Left ventricle myocardium inferior (tissue), 1 donor: ENCODE results near the gene THEMIS. TPM values are rescaled to one million over a fixed set of nuclear protein-coding genes. Genes with fewer than 3 reads are reported as not detected.

Experiments
- DNase-seq: peaks from one replicate; pipeline ENCODE4 v3.0.0-alpha.2; 2020
- H3K27ac ChIP-seq: fragments of 200-600 bp; replicated peaks from 2 replicates; pipeline ENCODE4 v1.8.0; 2021
- H3K27me3 ChIP-seq: fragments of 200-600 bp; 2 replicates; pipeline ENCODE4 v1.8.0; 2021; ENCODE audit warnings: low read depth
- H3K36me3 ChIP-seq: fragments of 200-600 bp; 2 replicates; pipeline ENCODE4 v1.8.0; 2021
- H3K4me1 ChIP-seq: fragments of 200-600 bp; 2 replicates; pipeline ENCODE4 v1.8.0; 2021
- H3K4me3 ChIP-seq: fragments of 200-600 bp; 2 replicates; pipeline ENCODE4 v1.8.0; 2021; ENCODE audit warnings: mild to moderate bottlenecking, moderate library complexity
- H3K9me3 ChIP-seq: fragments of 200-600 bp; replicated peaks from 2 replicates; pipeline ENCODE4 v1.8.0; 2021
- CTCF ChIP-seq: fragments of 200-600 bp; IDR thresholded peaks from 2 replicates; pipeline ENCODE4 v1.8.0; 2021; ENCODE audit warnings: antibody characterized with exemption, mild to moderate bottlenecking, borderline replicate concordance
- intact Hi-C: fragments of 100-400 bp; cut with micrococcal nuclease; formaldehyde crosslinking; loops from one replicate; pipeline ENCODE4 v1.11.0; 2022
- total RNA-seq: library from RNA; stranded (reverse); fragmentation: NEBNext Ultra II Directional; extraction: Animal tissue kit (Norgen Biotek cat#: 25700); gene quantifications from one replicate; pipeline ENCODE4 v1.2.1, GENCODE V29; 2021
- donor health status: DM: no; HTN: yes; CAD: no; lungs with severe emphysema.

THEMIS gene
- total RNA-seq, 1 donor from 2014 or later, result 0.22 TPM

- intact Hi-C loops, result no loop called here
- H3K4me3 ChIP-seq, result no peak overlapping the region
- H3K36me3 ChIP-seq, result no peaks in the 10 kb centered on the region
- H3K4me1 ChIP-seq, result no peaks in the 10 kb centered on the region
- no peak for DNase-seq
- H3K27me3 ChIP-seq, result no peaks in the 10 kb centered on the region
- H3K9me3 ChIP-seq, result no peaks in the 10 kb centered on the region
- H3K27ac ChIP-seq, result no peak overlapping the region
- TF ChIP-seq CTCF, result no peak
Measured at GRCh38 chr6:127859956-127860355, 40.9 kb downstream of the THEMIS start.

- DNase-seq, result no peak
- Histone ChIP-seq H3K27ac (no peak overlapping the region), H3K9me3 (no peaks in the 10 kb centered on the region), H3K36me3 (no peaks in the 10 kb centered on the region), H3K4me1 (no peaks in the 10 kb centered on the region), H3K27me3 (no peaks in the 10 kb centered on the region), H3K4me3 (no peak overlapping the region)
- intact Hi-C loops, result no loop called here
- no peak for TF ChIP-seq CTCF
Measured at GRCh38 chr6:127858727-127859391, 42.0 kb downstream of the THEMIS start.

- Histone ChIP-seq H3K36me3 (no peaks in the 10 kb centered on the region), H3K4me1 (no peaks in the 10 kb centered on the region), H3K27me3 (no peaks in the 10 kb centered on the region), H3K9me3 (no peaks in the 10 kb centered on the region), H3K4me3 (no peak overlapping the region), H3K27ac (no peak overlapping the region)
- DNase-seq, result no peak
- intact Hi-C loops, result no loop called here
- no peak for TF ChIP-seq CTCF
Measured at GRCh38 chr6:127857051-127857637, 43.7 kb downstream of the THEMIS start.

- no peak for DNase-seq
- no peaks in the 10 kb centered on the region for H3K4me1 ChIP-seq
- H3K9me3 ChIP-seq, result no peaks in the 10 kb centered on the region
- TF ChIP-seq CTCF, result peak; percentile 50
- H3K36me3 ChIP-seq, result no peaks in the 10 kb centered on the region
- intact Hi-C loops, result no loop called here
- H3K4me3 ChIP-seq, result no peak overlapping the region
- H3K27ac ChIP-seq, result no peak overlapping the region
- H3K27me3 ChIP-seq, result no peaks in the 10 kb centered on the region
Measured at GRCh38 chr6:127855542-127856159, 45.2 kb downstream of the THEMIS start.

GRCh38 chr6:127854009-127854408 lies 46.8 kb downstream of the THEMIS start:
- Histone ChIP-seq H3K4me1 (no peaks in the 10 kb centered on the region), H3K4me3 (no peak overlapping the region), H3K36me3 (no peaks in the 10 kb centered on the region), H3K9me3 (no peaks in the 10 kb centered on the region), H3K27me3 (no peaks in the 10 kb centered on the region), H3K27ac (no peak overlapping the region)
- intact Hi-C loops, result no loop called here
- DNase-seq, result no peak
- no peak for TF ChIP-seq CTCF
